NCI-H1092 (cell line): ENCODE measurements around the gene LAMA2.

Experiments used
- DNase-seq: peaks from one replicate; lab custom pipeline; 2025; lab: John Stamatoyannopoulos, UW

Gene LAMA2

GRCh38 chr6:129320892-129321291 lies 438.0 kb downstream of the LAMA2 start:
- DNase-seq: no peak

GRCh38 chr6:129321303-129321702 lies 438.4 kb downstream of the LAMA2 start:
- DNase-seq: no peak

- DNase-seq: no peak
These were observed 441.4 kb downstream of the LAMA2 start for GRCh38 chr6:129324345-129324744.

- no peak for DNase-seq
These were observed 446.7 kb downstream of the LAMA2 start for GRCh38 chr6:129329678-129330077.

- DNase-seq: no peak
These were observed 448.7 kb downstream of the LAMA2 start for GRCh38 chr6:129331450-129332138.

- no peak for DNase-seq
These were observed 452.9 kb downstream of the LAMA2 start for GRCh38 chr6:129335792-129336191.

GRCh38 chr6:129338683-129339082 lies 455.7 kb downstream of the LAMA2 start:
- DNase-seq: no peak

GRCh38 chr6:129340983-129341382 lies 458.0 kb downstream of the LAMA2 start:
- no peak for DNase-seq

- no peak for DNase-seq
These were observed 459.3 kb downstream of the LAMA2 start for GRCh38 chr6:129342243-129342642.

GRCh38 chr6:129342796-129343195 lies 459.9 kb downstream of the LAMA2 start:
- DNase-seq: no peak

GRCh38 chr6:129344379-129344778 lies 461.4 kb downstream of the LAMA2 start:
- DNase-seq: no peak

GRCh38 chr6:129345890-129346289 lies 463.0 kb downstream of the LAMA2 start:
- no peak for DNase-seq

GRCh38 chr6:129346964-129347363 lies 464.0 kb downstream of the LAMA2 start:
- no peak for DNase-seq

- DNase-seq: no peak
These were observed 467.3 kb downstream of the LAMA2 start for GRCh38 chr6:129350278-129350677.

GRCh38 chr6:129351807-129352206 lies 468.9 kb downstream of the LAMA2 start:
- DNase-seq: no peak

GRCh38 chr6:129353067-129353466 lies 470.1 kb downstream of the LAMA2 start:
- no peak for DNase-seq

GRCh38 chr6:129356129-129356528 lies 473.2 kb downstream of the LAMA2 start:
- DNase-seq: no peak

- no peak for DNase-seq
These were observed 477.1 kb downstream of the LAMA2 start for GRCh38 chr6:129359811-129360681.

GRCh38 chr6:129360682-129360955 lies 477.7 kb downstream of the LAMA2 start:
- no peak for DNase-seq

GRCh38 chr6:129364037-129364436 lies 481.1 kb downstream of the LAMA2 start:
- no peak for DNase-seq

- no peak for DNase-seq
These were observed 481.8 kb downstream of the LAMA2 start for GRCh38 chr6:129364767-129365166.

GRCh38 chr6:129368076-129368475 lies 485.1 kb downstream of the LAMA2 start:
- no peak for DNase-seq

- no peak for DNase-seq
These were observed 486.0 kb downstream of the LAMA2 start for GRCh38 chr6:129368970-129369369.

- no peak for DNase-seq
These were observed 486.8 kb downstream of the LAMA2 start for GRCh38 chr6:129369737-129370136.
